HG02943 (cell line): Measurements from ENCODE around the gene TRAPPC1.

Source experiments
- ATAC-seq: cut with Tn5 transposase; IDR thresholded peaks from one replicate; pipeline ENCODE4 v1.9.1; 2021; ENCODE audit warnings: mild to moderate bottlenecking, low read depth, moderate library complexity; ENCODE audit not compliant: unreplicated experiment

TRAPPC1 gene

DNA sequence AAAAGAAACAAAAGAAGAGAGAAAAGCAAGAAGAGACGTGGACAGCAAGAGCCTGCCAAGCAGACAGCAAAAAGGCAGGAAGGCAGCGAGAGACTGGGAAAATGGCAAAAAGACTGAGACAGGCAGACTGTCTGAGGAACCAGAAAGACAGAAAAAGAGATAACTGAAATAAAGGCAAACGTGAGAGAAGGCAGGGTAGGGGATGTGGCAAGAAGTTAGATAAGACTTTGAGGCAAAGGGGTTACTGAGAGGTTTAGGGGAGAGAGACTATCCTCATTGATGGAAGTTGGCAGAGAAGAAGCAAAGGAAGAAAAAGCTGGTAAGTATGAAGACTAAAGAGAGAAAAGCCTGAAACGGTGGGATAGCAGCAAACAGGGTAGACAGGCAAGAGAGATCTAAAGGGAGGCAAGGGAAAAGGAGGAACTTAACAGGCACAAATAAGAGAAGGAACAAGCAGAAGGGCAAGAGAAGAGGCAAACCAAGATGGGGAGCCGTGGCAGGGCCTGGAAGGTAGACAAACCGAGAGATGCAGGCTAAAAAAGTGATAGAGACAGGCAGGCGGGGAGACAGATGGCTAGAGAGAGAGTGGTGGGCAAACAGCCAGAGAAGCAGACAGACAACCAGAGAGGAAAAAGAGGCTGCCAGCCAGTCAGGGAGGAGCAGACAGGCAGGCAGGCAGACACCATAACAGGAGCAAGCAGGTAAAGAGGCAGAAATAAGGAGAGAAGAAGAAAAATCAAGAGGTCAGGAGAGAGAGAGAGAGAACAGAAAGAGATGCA, 50.3 kb downstream of the TRAPPC1 start:
- ATAC-seq, result no peak
